H9 (cell line): ENCODE measurements around the gene KY. TPM values are rescaled to one million over a fixed set of nuclear protein-coding genes. Genes with fewer than 3 reads are reported as not detected.

Experiments
- DNase-seq: peaks from one replicate; pipeline ENCODE4 v3.0.0-alpha.2; 2017
- H2AFZ ChIP-seq: one replicate; pipeline ENCODE4 v1.6.1; 2013; ENCODE audit warnings: mild to moderate bottlenecking, low read length, control low read depth, moderate library complexity
- H2AK5ac ChIP-seq: 2 replicates; pipeline ENCODE4 v1.6.1; 2013; ENCODE audit warnings: low read length, control low read depth, mixed read lengths; ENCODE audit not compliant: insufficient read length
- H2BK120ac ChIP-seq: one replicate; pipeline ENCODE4 v1.6.1; 2013; ENCODE audit warnings: low read depth, mild to moderate bottlenecking, low read length, control low read depth, inconsistent platforms; ENCODE audit not compliant: poor library complexity, severe bottlenecking
- H2BK12ac ChIP-seq: 2 replicates; pipeline ENCODE4 v1.6.1; 2013; ENCODE audit warnings: low read length, control low read depth, mixed read lengths, low read depth; ENCODE audit not compliant: insufficient read length
- H2BK15ac ChIP-seq: 2 replicates; pipeline ENCODE4 v1.6.1; 2013; ENCODE audit warnings: low read depth, low read length, control low read depth
- H2BK20ac ChIP-seq: one replicate; pipeline ENCODE4 v1.6.1; 2013; ENCODE audit warnings: low read depth, mild to moderate bottlenecking, low read length, control low read depth, inconsistent platforms; ENCODE audit not compliant: poor library complexity, severe bottlenecking
- H2BK5ac ChIP-seq: 2 replicates; pipeline ENCODE4 v1.6.1; 2013; ENCODE audit warnings: low read length, control low read depth, mixed read lengths; ENCODE audit not compliant: insufficient read length
- H3K14ac ChIP-seq: 2 replicates; pipeline ENCODE4 v1.6.1; 2013; ENCODE audit warnings: low read length, control low read depth; ENCODE audit not compliant: insufficient read depth
- H3K18ac ChIP-seq: 2 replicates; pipeline ENCODE4 v1.6.1; 2013; ENCODE audit warnings: low read depth, mild to moderate bottlenecking, mixed read lengths, low read length, control low read depth; ENCODE audit not compliant: insufficient read length
- H3K23ac ChIP-seq: 2 replicates; pipeline ENCODE4 v1.6.1; 2013; ENCODE audit warnings: low read length, control low read depth, mixed read lengths, low read depth; ENCODE audit not compliant: insufficient read length
- H3K23me2 ChIP-seq: 2 replicates; pipeline ENCODE4 v1.6.1; 2013; ENCODE audit warnings: low read depth, mild to moderate bottlenecking, mixed read lengths, low read length, control low read depth; ENCODE audit not compliant: insufficient read length, poor library complexity, severe bottlenecking
- H3K27ac ChIP-seq: 2 replicates; pipeline ENCODE4 v1.5.1; 2013; ENCODE audit warnings: low read length, control low read depth, mixed read lengths, low read depth; ENCODE audit not compliant: insufficient read length
- H3K27me3 ChIP-seq: 2 replicates; pipeline ENCODE4 v1.6.1; 2013; ENCODE audit warnings: low read length, control low read depth, inconsistent platforms; ENCODE audit not compliant: insufficient read depth
- H3K4ac ChIP-seq: 2 replicates; pipeline ENCODE4 v1.6.1; 2013; ENCODE audit warnings: low read depth, mild to moderate bottlenecking, control low read depth, inconsistent platforms, low read length, moderate library complexity
- H3K4me1 ChIP-seq: 2 replicates; pipeline ENCODE4 v1.6.1; 2013; ENCODE audit warnings: low read length, control low read depth, inconsistent platforms; ENCODE audit not compliant: insufficient read depth
- H3K4me2 ChIP-seq: 2 replicates; pipeline ENCODE4 v1.6.1; 2013; ENCODE audit warnings: low read length, control low read depth, mixed read lengths; ENCODE audit not compliant: insufficient read length, insufficient read depth
- H3K56ac ChIP-seq: 2 replicates; pipeline ENCODE4 v1.6.1; 2013; ENCODE audit warnings: low read depth, mild to moderate bottlenecking, mixed read lengths, low read length, control low read depth; ENCODE audit not compliant: insufficient read length
- H3K79me1 ChIP-seq: 2 replicates; pipeline ENCODE4 v1.6.1; 2013; ENCODE audit warnings: low read depth, mild to moderate bottlenecking, moderate library complexity, low read length, control low read depth, inconsistent platforms; ENCODE audit not compliant: insufficient read depth, poor library complexity, severe bottlenecking
- H3K79me2 ChIP-seq: 2 replicates; pipeline ENCODE4 v1.6.1; 2013; ENCODE audit warnings: low read length, control low read depth, inconsistent platforms; ENCODE audit not compliant: insufficient read depth
- H3K9ac ChIP-seq: 2 replicates; pipeline ENCODE4 v1.6.1; 2013; ENCODE audit warnings: low read length, control low read depth, mixed read lengths; ENCODE audit not compliant: insufficient read length; ENCODE audit errors: extremely low read depth
- H3K9me3 ChIP-seq: one replicate; pipeline ENCODE4 v1.6.1; 2013; ENCODE audit warnings: low read depth, low read length, inconsistent platforms; ENCODE audit not compliant: control insufficient read depth
- H3T11ph ChIP-seq: one replicate; pipeline ENCODE4 v1.6.1; 2013; ENCODE audit warnings: mild to moderate bottlenecking, low read length, control low read depth, inconsistent platforms
- H4K20me1 ChIP-seq: one replicate; pipeline ENCODE4 v1.6.1; 2013; ENCODE audit not compliant: control insufficient read depth, insufficient read length, insufficient read depth
- H4K5ac ChIP-seq: 2 replicates; pipeline ENCODE4 v1.6.1; 2013; ENCODE audit warnings: low read depth, mild to moderate bottlenecking, mixed read lengths, low read length, control low read depth; ENCODE audit not compliant: insufficient read length
- H4K8ac ChIP-seq: replicated peaks from 2 replicates; pipeline ENCODE4 v1.6.1; 2013; ENCODE audit warnings: low read length, control low read depth, mixed read lengths, low read depth; ENCODE audit not compliant: insufficient read length
- H4K91ac ChIP-seq: 2 replicates; pipeline ENCODE4 v1.6.1; 2013; ENCODE audit warnings: low read depth, mild to moderate bottlenecking, moderate library complexity, mixed read lengths, low read length, control low read depth; ENCODE audit not compliant: insufficient read length
- H3K27ac Mint-ChIP-seq, 3 experiments: 2 replicates in 2 of 3; 3 replicates in 1 of 3; pipeline ENCODE4 v1.8.0; 2020 to 2021; ENCODE audit warnings: mixed read lengths in 3 of 3, mild to moderate bottlenecking in 1 of 3, moderate library complexity in 1 of 3
- H3K27me3 Mint-ChIP-seq: 2 replicates; pipeline ENCODE4 v1.8.0; 2021; ENCODE audit warnings: low read depth, mild to moderate bottlenecking, moderate library complexity, mixed read lengths
- H3K36me3 Mint-ChIP-seq, 3 experiments: 2 replicates in 2 of 3; 3 replicates in 1 of 3; pipeline ENCODE4 v1.8.0; 2020 to 2021; ENCODE audit warnings: low read depth in 3 of 3, mixed read lengths in 3 of 3; ENCODE audit not compliant: insufficient read depth in 1 of 3
- H3K4me1 Mint-ChIP-seq, 2 experiments: 2 replicates each; pipeline ENCODE4 v1.8.0; 2020; ENCODE audit warnings: mixed read lengths in 2 of 2
- H3K4me3 Mint-ChIP-seq, 2 experiments: 2 replicates in 1 of 2; 3 replicates in 1 of 2; pipeline ENCODE4 v1.8.0; 2020 to 2021; ENCODE audit warnings: mild to moderate bottlenecking in 2 of 2, mixed read lengths in 2 of 2, moderate library complexity in 1 of 2
- H3K9me3 Mint-ChIP-seq, 2 experiments: 2 replicates in 1 of 2; 3 replicates in 1 of 2; pipeline ENCODE4 v1.8.0; 2020; ENCODE audit warnings: mild to moderate bottlenecking in 2 of 2, mixed read lengths in 2 of 2, moderate library complexity in 1 of 2
- WGBS: extraction: QIAGEN DNeasy Blood & Tissue Kit; methylation state at CpG from one replicate; pipeline ENCODE4 v1.1.7; 2013; ENCODE audit warnings: missing lambda C conversion rate, low lambda C conversion rate, mixed read lengths; ENCODE audit not compliant: insufficient read length; ENCODE audit errors: extremely low coverage; 5-methylcytosine and 5-hydroxymethylcytosine counted together
- total RNA-seq: library from RNA; stranded (reverse); gene quantifications from 2 replicates; pipeline ENCODE4 v1.2.1, GENCODE V29; 2021
- TF ChIP-seq, protein P1 (sequence below): fragments of 200-600 bp; sonication (generic); conservative IDR thresholded peaks from 3 replicates; pipeline ENCODE4 v1.8.0; 2021; ENCODE audit warnings: antibody characterized with exemption, mild to moderate bottlenecking

The KY gene
- total RNA-seq, 1 experiment from 2014 or later, result not detected

DNA sequence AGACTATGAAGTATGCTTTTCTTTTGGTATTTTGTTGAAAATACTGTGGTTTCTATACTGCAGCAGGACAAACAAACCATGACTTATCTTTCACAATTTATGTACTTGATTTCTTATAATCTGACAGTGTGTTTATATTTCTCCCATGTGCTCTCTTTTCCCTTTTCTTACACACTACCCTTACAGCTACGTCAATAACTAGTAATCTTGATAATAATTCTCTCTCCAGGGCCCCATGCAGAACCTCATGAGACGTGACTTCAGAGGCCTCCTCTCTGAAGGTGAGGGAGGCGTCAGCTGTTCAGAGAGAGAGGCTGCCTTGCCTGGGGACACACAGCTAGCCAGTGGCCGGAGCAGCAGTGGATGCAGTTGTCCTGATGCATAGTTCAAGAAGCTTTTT lies 35.9 kb downstream of the KY start:
- Histone ChIP-seq H3K23ac (no peak overlapping the region), H3K4me2 (no peak overlapping the region), H3K9me3 (no peaks in the 10 kb centered on the region), H3K56ac (no peak overlapping the region), H3K79me2 (no peaks in the 10 kb centered on the region), H2BK20ac (no peak overlapping the region), H3T11ph (no peak overlapping the region), H2AK5ac (no peak overlapping the region), H2BK12ac (no peak overlapping the region), H4K5ac (no peak overlapping the region), H3K4ac (no peak overlapping the region), H3K27me3 (no peaks in the 10 kb centered on the region), H3K9ac (no peak overlapping the region), H4K8ac (no peak overlapping the region), H3K18ac (no peak overlapping the region), H4K91ac (no peak overlapping the region), H3K4me1 (no peaks in the 10 kb centered on the region; the same call in 1 of the 2 replicates), H2BK15ac (no peak overlapping the region), H2AFZ (no peak overlapping the region), H3K79me1 (no peaks in the 10 kb centered on the region), H3K14ac (no peak overlapping the region), H2BK120ac (no peak overlapping the region), H4K20me1 (no peaks in the 10 kb centered on the region), H3K23me2 (no peaks in the 10 kb centered on the region), H2BK5ac (no peak overlapping the region), H3K27ac (no peak overlapping the region)
- no CpG with 5 or more reads among the region's 4 CpGs for WGBS
- no peaks in the 10 kb centered on the region for H3K9me3 Mint-ChIP-seq
- no peak for DNase-seq
- no peak overlapping the region for H3K27ac Mint-ChIP-seq
- TF ChIP-seq, protein P1, sequence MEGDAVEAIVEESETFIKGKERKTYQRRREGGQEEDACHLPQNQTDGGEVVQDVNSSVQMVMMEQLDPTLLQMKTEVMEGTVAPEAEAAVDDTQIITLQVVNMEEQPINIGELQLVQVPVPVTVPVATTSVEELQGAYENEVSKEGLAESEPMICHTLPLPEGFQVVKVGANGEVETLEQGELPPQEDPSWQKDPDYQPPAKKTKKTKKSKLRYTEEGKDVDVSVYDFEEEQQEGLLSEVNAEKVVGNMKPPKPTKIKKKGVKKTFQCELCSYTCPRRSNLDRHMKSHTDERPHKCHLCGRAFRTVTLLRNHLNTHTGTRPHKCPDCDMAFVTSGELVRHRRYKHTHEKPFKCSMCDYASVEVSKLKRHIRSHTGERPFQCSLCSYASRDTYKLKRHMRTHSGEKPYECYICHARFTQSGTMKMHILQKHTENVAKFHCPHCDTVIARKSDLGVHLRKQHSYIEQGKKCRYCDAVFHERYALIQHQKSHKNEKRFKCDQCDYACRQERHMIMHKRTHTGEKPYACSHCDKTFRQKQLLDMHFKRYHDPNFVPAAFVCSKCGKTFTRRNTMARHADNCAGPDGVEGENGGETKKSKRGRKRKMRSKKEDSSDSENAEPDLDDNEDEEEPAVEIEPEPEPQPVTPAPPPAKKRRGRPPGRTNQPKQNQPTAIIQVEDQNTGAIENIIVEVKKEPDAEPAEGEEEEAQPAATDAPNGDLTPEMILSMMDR, result no peak
- H3K4me1 Mint-ChIP-seq, result peaks cover 7 to 15% of the 10 kb centered on the region in 2 experiments; a peak in 2 of 4 replicates
- no peak overlapping the region for H3K4me3 Mint-ChIP-seq
- H3K36me3 Mint-ChIP-seq, result no peaks in the 10 kb centered on the region
- H3K27me3 Mint-ChIP-seq, result peaks cover 11% of the 10 kb centered on the region
